NT2/D1 (cell line): ENCODE data around the gene CARD6.
"Not testable (repeated sequence)": the region's sequence is repeated elsewhere in the genome, so short reads cannot be mapped to it uniquely, and the experiment has no call there.

Experiments
- DNase-seq: peaks from one replicate; pipeline ENCODE4 v3.0.0-alpha.2; 2011; ENCODE audit warnings: low read depth, low spot score
- H3K27me3 ChIP-seq: 2 replicates; pipeline ENCODE4 v1.6.0; 2011; ENCODE audit warnings: mild to moderate bottlenecking; ENCODE audit not compliant: insufficient read length, insufficient read depth
- H3K36me3 ChIP-seq: 2 replicates; pipeline ENCODE4 v1.6.1; 2011; ENCODE audit warnings: mild to moderate bottlenecking, low read length, mixed read lengths; ENCODE audit not compliant: insufficient read depth, insufficient read length
- H3K4me1 ChIP-seq: 2 replicates; pipeline ENCODE4 v1.5.1; 2011; ENCODE audit not compliant: insufficient read depth, insufficient read length
- H3K4me3 ChIP-seq: 2 replicates; pipeline ENCODE4 v1.5.1; 2011; ENCODE audit warnings: low read depth; ENCODE audit not compliant: insufficient read length
- H3K9ac ChIP-seq: 2 replicates; pipeline ENCODE4 v1.6.0; 2011; ENCODE audit warnings: low read depth; ENCODE audit not compliant: insufficient read length
- H3K9me3 ChIP-seq: 2 replicates; pipeline ENCODE4 v1.5.1; 2011; ENCODE audit warnings: mild to moderate bottlenecking, low read length; ENCODE audit not compliant: insufficient read depth
- SUZ12 ChIP-seq: IDR thresholded peaks from 2 replicates; pipeline ENCODE4 v1.6.1; 2011; ENCODE audit not compliant: insufficient read length, insufficient read depth; ENCODE audit errors: extremely low read depth
- YY1 ChIP-seq: IDR thresholded peaks from 2 replicates; pipeline ENCODE4 v1.6.1; 2011; ENCODE audit not compliant: insufficient read length, insufficient read depth
- ZNF274 ChIP-seq: IDR thresholded peaks from 2 replicates; pipeline ENCODE4 v1.6.1; 2011; ENCODE audit warnings: mild to moderate bottlenecking, low read depth, low read length

CARD6 gene

GRCh38 chr5:40841068-40841805 lies at the start of gene CARD6:
CARD6 (plus strand) TSS chr5:40841367; CDS start chr5:40841383, 16 bp downstream.
- no peak within 1 kb of the TSS for H3K9ac ChIP-seq
- H3K36me3 ChIP-seq, result no peaks in the 10 kb centered on the region
- no peak within 1 kb of the TSS for H3K4me3 ChIP-seq
- TF ChIP-seq SUZ12 (no peak), ZNF274 (no peak), YY1 (no peak)
- H3K9me3 ChIP-seq, result no peaks in the 10 kb centered on the region
- H3K4me1 ChIP-seq, result no peaks in the 10 kb centered on the region
- no peaks in the 10 kb centered on the region for H3K27me3 ChIP-seq
- no peak for DNase-seq

- Histone ChIP-seq H3K4me1 (no peaks in the 10 kb centered on the region), H3K27me3 (no peaks in the 10 kb centered on the region), H3K4me3 (no peak overlapping the region), H3K36me3 (peaks cover 11% of the 10 kb centered on the region), H3K9me3 (no peaks in the 10 kb centered on the region), H3K9ac (no peak overlapping the region)
- TF ChIP-seq YY1 (no peak), ZNF274 (no peak), SUZ12 (no peak)
- no peak for DNase-seq
These were observed 49.4 kb upstream of the CARD6 start for GRCh38 chr5:40791715-40792139.

GRCh38 chr5:40792691-40793090 lies 48.5 kb upstream of the CARD6 start:
- H3K27me3 ChIP-seq, H3K9me3 ChIP-seq, DNase-seq, H3K4me1 ChIP-seq, H3K9ac ChIP-seq, H3K4me3 ChIP-seq: not testable (repeated sequence)
- H3K36me3 ChIP-seq, result peaks cover 11% of the 10 kb centered on the region

GRCh38 chr5:40794340-40794739 lies 46.8 kb upstream of the CARD6 start:
- H3K9me3 ChIP-seq, H3K9ac ChIP-seq, H3K4me3 ChIP-seq, H3K4me1 ChIP-seq, H3K36me3 ChIP-seq, H3K27me3 ChIP-seq, DNase-seq: not testable (repeated sequence)

GRCh38 chr5:40794877-40795276 lies 46.3 kb upstream of the CARD6 start:
- not testable (repeated sequence) for DNase-seq, H3K36me3 ChIP-seq, H3K9me3 ChIP-seq

GRCh38 chr5:40796487-40796889 lies 44.7 kb upstream of the CARD6 start:
- no peaks in the 10 kb centered on the region for H3K9me3 ChIP-seq
- DNase-seq, result no peak
- H3K9ac ChIP-seq, result no peak overlapping the region
- H3K4me3 ChIP-seq, result peak overlapping the region; percentile 80
- peaks cover 7% of the 10 kb centered on the region for H3K36me3 ChIP-seq
- no peaks in the 10 kb centered on the region for H3K27me3 ChIP-seq
- no peaks in the 10 kb centered on the region for H3K4me1 ChIP-seq
- no peak for TF ChIP-seq YY1
- TF ChIP-seq SUZ12, result no peak
- no peak for TF ChIP-seq ZNF274

More at GRCh38 chr5:40794877-40795276, 46.3 kb upstream of the CARD6 start:
- not testable (repeated sequence) for H3K9ac ChIP-seq, H3K4me1 ChIP-seq, H3K4me3 ChIP-seq, H3K27me3 ChIP-seq

GRCh38 chr5:40797273-40798011 lies 43.7 kb upstream of the CARD6 start:
- peak; percentile 9 for DNase-seq
- Histone ChIP-seq H3K4me1 (no peaks in the 10 kb centered on the region), H3K36me3 (peaks cover 7% of the 10 kb centered on the region), H3K4me3 (peak overlapping the region; percentile 80), H3K27me3 (no peaks in the 10 kb centered on the region), H3K9ac (peak overlapping the region; percentile 89), H3K9me3 (no peaks in the 10 kb centered on the region)
- TF ChIP-seq ZNF274, result no peak

- Histone ChIP-seq H3K36me3 (peaks cover 7% of the 10 kb centered on the region), H3K4me3 (peak within 1 kb of the TSS; percentile 80), H3K9me3 (no peaks in the 10 kb centered on the region), H3K4me1 (no peaks in the 10 kb centered on the region), H3K27me3 (no peaks in the 10 kb centered on the region), H3K9ac (peak within 1 kb of the TSS; percentile 89)
- peak; percentile 72 for DNase-seq
- no peak for TF ChIP-seq ZNF274
- TF ChIP-seq SUZ12, result no peak
- TF ChIP-seq YY1, result peak; percentile 57
These were observed 43.0 kb upstream of the CARD6 start, which contains the start of gene PRKAA1 for GRCh38 chr5:40798012-40798800. PRKAA1 (minus strand) TSS chr5:40798374; CDS start chr5:40798189, 185 bp downstream.
